ENCODE measurements around the gene DCDC2.
"Not testable (repeated sequence)": the region's sequence is repeated elsewhere in the genome, so short reads cannot be mapped to it uniquely, and the experiment has no call there.

The DCDC2 gene

DNA sequence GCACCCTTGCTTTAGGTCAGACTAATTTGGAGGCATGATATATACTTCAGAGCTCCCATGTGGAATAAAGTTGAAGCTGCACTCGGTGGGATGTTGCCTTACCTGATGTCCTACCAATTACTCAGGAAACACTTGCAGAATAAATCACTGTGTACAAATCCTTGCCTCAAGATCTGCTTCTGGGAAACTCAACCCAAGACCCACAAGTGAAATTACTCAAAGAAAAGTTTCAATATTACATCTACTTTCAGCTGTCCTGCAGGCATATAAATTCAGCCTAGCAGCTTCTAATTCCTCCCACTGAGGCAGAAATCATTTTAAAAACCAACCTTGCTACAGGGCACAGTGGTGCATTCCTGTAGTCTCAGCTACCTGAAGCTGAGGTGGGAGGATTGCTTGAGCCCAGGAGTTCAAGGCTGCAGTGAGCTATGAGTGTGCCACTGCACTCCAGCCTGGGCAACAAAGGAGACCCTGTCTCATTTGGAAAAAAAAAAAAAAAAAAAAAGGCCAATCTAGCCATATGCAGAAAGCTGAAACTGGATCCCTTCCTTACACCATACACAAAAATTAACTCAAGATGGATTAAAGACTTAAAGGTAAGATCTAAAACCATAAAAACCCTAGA lies 20.7 kb upstream of the DCDC2 start:
- no peak for DNase-seq

DNA sequence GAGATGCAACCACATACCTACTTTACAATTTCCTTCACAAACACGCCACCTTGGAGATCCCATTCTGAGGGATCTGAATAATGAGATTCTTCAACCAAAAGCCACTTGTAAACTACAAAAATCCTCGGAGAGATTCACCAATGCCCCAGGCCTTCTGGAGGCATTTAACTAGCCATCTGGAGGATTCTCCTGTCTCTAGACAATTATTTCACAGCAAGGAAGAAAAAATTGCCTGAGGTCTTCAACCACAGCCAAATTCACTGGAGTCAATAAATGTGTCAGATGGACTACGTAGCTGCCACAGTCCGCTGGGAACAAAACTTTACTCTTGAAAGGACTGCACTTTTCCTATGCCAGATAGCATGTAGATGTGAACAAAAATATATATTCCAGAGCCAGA lies 19.0 kb upstream of the DCDC2 start:
- DNase-seq, result peak; percentile 76

DNA sequence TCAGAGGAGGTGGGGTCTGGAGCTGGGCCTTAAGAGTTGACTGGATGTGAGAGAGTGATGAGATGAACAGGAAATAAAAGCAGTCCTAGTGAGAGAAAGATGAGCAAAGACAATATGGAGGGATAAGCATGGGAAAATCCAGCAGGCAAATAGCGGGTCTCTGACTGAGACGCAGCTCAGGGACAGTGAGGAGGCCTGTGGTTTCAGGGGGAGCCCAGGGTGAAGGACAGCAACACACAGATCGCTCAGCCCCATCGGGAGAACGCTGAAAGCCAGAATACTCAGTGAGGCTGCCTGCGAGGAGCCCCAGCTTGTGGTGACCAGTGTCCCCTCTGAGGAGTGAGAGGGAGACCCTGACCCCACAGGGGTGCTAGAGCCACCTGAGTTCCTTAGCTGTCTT lies 16.8 kb upstream of the DCDC2 start:
- no peak for DNase-seq

GRCh38 chr6:24365103-24365633 lies 7.3 kb upstream of the DCDC2 start:
- DNase-seq, result not testable (repeated sequence)

- DNase-seq, result not testable (repeated sequence)
Observed at GRCh38 chr6:24362363-24362762, 4.5 kb upstream of the DCDC2 start.

DNA sequence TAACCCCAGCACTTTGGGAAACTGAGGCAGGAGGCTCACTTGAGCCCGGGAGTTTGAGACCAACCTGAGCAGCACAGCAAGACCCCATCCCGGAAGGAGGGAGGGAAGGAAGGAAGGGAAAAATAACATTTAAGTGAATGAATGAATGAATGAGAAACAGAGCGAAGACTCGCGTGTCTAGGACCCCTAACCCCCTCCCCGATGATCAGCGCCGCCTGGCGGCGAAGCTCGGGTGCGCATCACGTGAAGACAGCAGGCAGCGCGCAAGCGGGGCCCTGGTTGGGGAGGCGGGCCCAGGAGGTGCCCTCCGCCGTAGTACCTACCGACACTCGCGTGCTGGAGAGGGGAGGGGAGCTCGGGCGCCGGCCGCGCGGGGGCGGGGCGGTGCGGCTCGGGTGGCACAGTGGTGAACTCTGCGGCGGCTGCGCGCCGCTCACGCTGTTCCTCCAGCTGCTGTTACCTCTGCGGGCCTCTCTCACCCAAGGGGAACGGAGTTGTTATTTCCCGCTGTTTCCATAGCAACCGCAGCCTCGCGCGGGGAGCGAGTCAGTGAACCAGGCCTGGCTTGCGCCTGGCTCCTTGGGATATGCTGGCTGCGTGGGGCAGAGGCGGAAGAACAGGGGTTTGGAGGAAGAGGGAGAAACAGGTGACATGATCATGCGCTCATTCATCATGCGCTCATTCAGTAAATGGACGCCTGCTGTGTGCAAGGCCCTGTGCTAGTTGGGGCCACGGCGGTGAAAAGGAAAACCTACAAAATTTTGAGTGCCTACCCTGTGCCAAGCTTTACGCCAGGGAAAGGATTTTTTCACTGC lies 2.0 kb upstream of the DCDC2 start:
- peak; percentile 95 for DNase-seq

- no peak for DNase-seq
Observed at GRCh38 chr6:24358219-24358821, 461 bp upstream of the DCDC2 start.

- DNase-seq, result no peak
Observed at GRCh38 chr6:24356310-24356973, 1.4 kb downstream of the DCDC2 start.

DNA sequence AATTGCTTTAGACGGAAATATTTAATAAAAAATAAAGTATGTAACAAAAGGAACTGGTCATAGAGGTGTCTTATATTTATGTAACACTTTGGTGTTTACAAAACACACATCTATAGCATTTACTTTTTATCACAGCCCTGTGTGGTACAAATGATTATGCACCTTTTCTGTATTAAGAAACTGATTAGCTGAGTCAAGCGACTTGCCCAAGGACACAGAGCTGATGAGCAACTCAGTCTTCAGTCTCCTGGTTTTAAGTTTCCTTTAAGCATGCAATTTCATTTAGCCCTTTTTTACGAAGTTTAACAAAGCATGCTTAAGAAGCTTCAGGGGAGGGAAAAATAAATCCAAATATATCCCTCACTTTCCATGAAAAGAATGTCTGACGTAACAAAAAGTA lies 2.5 kb downstream of the DCDC2 start:
- DNase-seq, result no peak

DNA sequence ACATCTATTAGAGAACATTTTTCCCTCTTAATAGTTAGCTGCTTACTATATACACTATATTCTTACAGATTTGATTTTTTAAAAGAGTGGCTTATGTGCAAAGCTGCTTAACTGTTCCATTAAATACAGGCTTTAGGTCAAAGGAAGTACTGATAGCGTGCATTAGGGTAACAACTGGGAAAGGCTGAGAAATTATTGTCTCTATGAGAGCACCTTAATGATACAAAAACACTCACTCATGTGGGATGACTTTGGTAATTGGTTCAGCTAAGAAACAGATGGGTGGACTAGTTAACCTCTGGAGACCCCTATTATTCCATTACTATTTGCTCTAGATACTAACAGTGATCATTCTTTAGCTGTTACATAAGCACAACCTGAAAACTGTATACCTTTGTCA lies 4.0 kb downstream of the DCDC2 start:
- DNase-seq, result no peak

DNA sequence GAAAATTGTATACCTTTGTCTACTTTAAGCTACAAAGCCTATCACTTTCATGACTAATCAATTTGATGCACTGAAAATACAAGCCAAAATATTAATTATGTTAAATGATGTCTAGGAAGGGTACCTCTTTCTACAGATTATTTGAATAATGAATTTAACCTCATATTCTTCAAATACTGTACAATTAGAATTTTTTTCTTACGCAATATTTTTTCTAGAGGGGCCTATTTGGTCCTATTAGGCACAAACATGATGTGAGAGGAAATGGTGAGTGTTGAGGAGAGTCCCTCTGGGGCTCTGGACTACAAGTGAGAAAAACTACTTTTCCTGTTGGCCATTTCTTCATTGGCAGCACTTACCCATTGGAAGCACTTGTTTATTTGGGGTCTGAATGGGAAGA lies 5.4 kb downstream of the DCDC2 start:
- no peak for DNase-seq

DNA sequence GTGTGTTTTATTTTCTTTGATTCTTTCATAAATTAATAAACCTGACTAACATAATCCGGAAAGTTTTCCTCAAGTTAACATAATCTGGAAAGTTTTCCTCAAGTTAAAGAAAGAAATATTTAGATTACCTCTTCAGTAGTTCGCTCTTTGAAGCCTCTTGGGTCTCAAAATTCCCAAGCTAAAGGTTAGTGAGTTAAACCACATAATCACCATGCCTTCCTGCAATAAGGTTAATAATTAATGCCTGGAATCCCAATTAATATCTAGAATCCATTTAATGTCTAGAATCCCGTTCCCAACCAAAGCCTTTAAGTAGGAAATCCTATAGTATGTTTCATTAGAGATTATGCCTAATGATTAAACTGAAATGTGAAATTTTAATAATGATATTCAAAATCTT lies 12.9 kb downstream of the DCDC2 start:
- no peak for DNase-seq

- DNase-seq, result no peak
Observed at GRCh38 chr6:24340998-24341938, 16.6 kb downstream of the DCDC2 start.

GRCh38 chr6:24339932-24340331 lies 17.9 kb downstream of the DCDC2 start:
- no peak for DNase-seq

GRCh38 chr6:24334285-24334684 lies 23.6 kb downstream of the DCDC2 start:
- DNase-seq, result no peak

DNA sequence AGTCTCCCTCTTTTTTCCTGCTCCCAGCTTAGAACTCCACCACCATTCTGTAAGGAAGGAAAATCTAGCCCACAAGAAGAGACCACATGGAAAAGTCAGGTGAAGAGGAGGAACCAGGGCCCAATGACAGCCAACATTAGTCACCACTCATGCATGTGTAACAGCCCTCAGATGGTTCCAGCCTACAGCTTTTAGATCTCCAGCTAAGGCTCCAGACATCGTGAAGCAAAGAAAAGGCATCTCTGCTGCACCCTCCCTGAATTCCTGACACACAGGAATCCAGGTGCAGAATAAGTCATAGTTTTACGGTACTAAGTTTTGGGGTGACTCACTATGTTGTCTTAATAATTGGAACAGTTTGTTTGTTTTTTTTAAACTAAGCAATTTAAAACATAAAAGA lies 25.5 kb downstream of the DCDC2 start:
- peak; percentile 95 for DNase-seq

GRCh38 chr6:24330137-24330732 lies 27.6 kb downstream of the DCDC2 start:
- DNase-seq, result no peak

DNA sequence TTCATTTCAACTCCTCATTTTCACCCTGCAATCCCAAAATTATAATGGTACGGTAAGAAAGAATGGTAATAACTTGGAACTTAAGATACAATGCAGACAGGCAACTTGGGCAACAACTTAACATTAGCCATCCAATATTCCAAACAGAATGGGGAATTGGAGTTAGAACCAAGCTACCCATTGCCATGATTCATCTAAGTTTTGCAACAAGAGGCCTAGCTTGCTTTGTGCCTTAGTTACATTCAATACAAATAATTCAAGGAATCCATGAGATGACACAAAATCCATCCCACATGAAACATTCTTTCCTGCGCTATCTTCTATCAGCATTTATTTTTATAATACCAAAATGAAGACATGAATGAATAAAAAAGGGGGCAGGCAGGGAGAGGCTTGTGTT lies 28.4 kb downstream of the DCDC2 start:
- DNase-seq, result no peak

DNA sequence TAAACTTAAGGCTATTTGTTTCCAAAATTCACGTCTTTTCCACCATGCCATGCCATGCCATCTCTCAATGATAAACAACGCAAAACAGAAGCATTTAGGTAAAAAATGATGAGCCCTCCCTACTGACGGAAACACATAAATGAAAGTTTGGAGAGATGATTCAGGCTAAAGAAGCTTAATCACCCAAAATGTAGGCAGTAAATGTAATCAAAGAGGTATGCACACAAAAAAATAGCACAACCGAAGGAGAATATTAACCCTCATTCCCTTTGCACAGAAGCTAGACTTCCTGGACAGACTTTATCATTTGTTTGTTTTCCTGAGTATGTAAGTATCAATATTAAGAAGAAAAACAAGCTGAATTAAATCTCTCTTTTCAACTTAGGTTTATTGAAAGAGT lies 28.8 kb downstream of the DCDC2 start:
- no peak for DNase-seq

DNA sequence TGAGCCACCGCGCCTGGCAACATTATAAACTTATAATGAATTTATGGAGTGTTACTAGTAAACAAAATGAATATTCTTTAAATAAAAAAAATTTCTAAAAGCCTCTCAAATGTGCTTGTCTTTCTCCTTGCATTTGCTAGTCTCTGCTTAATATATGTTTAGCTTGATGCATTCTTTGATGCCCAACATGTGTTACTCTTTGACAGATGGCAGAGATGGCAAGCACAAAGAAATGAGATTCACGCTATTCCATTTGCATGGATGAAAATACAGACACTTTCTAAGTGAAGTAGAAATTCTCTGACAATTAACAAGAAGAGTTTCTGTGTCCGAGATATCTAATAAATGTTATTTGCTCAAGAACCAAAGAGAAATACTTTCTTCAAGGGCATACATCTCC lies 30.1 kb downstream of the DCDC2 start:
- DNase-seq, result no peak

DNA sequence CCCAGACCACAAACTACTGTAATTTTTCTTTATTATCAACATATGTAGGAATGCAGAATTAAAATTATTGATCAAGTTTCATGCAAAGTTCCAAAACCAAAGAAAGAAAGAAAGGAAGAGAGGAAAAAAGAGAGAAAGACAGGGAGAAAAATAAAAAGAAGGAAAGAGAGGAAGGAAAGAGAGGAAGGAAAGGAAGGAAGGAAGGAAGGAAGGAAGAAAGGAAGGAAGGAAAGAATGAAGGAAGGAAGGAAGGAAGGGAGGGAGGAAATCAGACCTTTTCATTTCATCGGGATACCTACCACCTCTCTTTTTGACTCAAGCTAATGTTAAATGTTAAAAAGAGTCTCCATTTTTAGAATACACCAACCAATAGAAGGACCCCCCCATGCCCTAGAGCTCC lies 31.9 kb downstream of the DCDC2 start:
- no peak for DNase-seq

GRCh38 chr6:24324617-24325016 lies 33.2 kb downstream of the DCDC2 start:
- DNase-seq, result no peak

Data from islet precursor cell (in vitro differentiated cells).